Forelimb muscle (tissue), 1 donor: ENCODE measurements around the gene OR2A25. TPM values are rescaled to one million over a fixed set of nuclear protein-coding genes. Genes with fewer than 3 reads are reported as not detected.
"Not testable (repeated sequence)": the region's sequence is repeated elsewhere in the genome, so short reads cannot be mapped to it uniquely, and the experiment has no call there.

Experiments used
- DNase-seq: peaks from one replicate; pipeline ENCODE4 v3.0.0-alpha.2; 2013; ENCODE audit warnings: low read depth
- polyA plus RNA-seq: library from polyadenylated mRNA; unstranded; fragments of 120-200 nt; gene quantifications from one replicate; pipeline ENCODE4 v1.2.1, GENCODE V29; 2013; ENCODE audit not compliant: insufficient read length

The OR2A25 gene, protein sequence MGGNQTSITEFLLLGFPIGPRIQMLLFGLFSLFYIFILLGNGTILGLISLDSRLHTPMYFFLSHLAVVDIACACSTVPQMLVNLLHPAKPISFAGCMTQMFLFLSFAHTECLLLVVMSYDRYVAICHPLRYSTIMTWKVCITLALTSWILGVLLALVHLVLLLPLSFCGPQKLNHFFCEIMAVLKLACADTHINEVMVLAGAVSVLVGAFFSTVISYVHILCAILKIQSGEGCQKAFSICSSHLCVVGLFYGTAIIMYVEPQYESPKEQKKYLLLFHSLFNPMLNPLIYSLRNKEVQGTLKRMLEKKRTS
- not detected for polyA plus RNA-seq

DNA sequence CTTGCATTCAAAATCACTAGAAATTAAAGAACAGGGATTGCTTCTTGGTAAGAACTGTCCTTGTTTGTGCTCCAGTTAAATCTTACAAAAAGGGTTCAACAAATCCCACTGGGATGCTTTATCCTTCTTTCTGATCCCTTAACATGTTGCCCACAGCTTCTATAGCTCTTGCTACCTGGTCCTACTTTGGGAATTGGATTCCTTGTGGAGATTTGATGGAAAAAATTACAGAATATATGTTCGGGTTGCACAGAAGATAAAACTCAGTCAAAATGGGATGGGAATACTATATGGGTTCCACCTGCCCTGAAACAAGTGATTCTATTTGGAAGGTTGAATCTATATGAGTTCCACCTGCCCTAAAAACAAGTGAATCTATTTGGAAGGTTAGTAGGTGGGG is at the start of gene OR2A25:
Gene OR2A25 (plus strand): TSS at position 301 of the 400 bp plus-strand sequence. CDS start 4,409 bp downstream, outside the sequence.
- no peak for DNase-seq

DNA sequence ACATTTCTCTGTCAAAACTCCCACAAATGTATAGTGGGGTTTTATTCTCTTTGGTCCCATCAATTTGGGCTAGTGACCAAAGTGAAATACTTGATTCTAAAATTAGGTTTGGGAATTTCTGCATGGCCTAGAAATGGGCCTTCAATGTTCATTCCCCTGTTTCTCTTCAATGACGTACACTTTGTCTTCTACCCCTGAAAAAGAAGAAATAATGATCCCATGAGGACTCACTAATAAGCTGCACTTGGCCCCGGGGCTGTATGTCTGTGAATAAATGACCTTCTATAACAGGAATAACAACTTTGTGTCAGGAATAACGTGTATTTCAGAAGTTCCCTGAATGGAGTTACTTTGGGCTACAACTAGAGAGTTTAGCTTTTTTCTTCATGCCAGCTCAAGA is 49.3 kb upstream of the OR2A25 start:
- DNase-seq, result no peak

DNA sequence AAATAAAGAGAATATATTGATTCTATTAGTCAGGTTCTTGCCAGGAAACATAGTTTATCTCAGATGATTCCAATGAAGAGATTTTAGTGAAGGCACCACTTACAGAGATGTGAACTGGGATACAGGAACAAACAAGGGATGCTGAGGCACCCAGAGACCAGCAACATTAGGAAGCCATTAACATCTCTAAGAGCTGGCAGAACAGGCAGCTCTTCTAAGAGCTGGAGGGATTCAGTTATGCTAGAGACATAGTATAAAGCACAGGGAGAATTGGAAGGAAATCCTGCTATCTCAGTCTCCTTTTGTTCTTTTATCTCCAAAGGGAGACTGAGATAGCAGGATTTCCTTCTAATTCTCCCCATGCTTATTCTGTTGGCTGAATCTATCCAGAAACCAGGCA is 47.4 kb upstream of the OR2A25 start:
- DNase-seq, result no peak

DNA sequence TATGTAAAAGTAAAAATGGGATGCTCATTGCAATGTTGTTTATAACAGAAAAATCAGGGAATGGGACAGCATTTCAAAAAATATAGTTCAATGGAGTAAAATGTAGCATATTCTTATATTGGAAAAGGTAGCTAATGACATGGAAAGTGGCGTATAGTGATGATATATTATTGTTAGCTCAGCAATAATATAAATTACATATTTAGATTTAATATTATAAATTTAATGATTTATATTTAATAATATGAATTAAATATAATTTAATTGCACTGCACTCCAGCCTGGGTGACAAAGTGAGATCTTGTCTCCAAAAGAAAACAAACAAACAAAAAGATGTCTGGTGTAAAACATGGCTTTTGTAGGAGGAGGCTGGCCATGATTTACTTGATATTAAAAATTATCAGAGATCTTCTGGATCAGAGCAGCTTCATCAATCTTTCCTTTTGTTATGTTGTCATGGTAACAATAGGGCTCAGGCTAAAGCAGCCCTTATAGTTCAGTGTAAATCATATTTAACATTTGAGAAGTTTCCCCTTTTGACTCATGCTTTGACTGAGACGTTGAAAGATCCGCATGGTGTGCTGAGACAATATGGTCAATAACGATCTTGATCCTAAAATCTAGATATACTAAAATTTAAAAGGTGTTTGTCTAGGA is 46.3 kb upstream of the OR2A25 start:
- no peak for DNase-seq

DNA sequence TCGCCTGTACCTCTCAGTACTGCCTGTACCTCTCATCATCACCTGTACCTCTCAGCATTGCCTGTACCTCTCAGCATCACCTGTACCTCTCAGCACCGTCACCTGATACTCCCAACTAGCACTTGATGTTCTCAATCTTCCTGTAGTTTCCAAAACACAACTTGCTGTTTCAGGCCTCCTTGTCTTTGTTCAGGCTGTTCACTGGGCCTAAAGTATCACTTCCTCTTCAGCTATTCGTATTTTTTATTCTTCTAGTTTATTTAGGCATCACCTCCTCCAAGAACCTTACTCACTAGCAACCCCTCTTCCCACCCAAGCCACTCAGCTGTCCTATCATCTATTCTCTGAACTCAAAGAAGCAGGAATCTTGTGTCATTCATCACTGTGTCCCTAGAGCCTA is 45.4 kb upstream of the OR2A25 start:
- no peak for DNase-seq

DNA sequence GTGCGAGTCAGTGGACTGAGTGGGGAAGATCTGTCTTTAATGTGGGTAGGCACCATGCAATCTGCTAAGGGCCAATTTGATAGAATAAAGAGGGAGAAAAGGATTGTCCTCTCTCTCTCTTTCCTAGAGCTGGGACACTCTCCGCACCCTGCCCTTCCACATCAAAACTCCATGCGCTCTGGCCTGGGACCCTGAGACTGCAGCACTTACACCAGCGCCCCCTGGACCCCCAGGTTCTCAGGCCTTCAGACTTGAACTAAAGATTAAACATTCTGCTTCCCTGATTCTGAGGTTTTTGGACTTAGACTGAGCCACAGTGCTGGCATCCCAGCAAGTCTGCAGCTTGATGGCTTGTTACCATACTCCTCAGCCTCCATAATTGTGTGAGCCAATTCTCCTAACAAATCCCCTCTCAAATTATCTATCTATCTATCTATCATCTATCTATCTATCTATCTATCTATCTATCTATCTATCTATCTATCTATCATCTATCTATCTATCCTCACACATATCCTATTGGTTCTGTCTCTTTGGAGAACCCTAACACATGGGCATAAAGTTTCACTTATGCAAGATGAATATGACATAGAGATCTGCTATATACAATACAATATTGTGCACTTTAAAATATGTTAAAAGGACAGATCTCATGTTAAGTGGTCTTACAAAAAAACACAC is 43.3 kb upstream of the OR2A25 start:
- DNase-seq, result no peak

DNA sequence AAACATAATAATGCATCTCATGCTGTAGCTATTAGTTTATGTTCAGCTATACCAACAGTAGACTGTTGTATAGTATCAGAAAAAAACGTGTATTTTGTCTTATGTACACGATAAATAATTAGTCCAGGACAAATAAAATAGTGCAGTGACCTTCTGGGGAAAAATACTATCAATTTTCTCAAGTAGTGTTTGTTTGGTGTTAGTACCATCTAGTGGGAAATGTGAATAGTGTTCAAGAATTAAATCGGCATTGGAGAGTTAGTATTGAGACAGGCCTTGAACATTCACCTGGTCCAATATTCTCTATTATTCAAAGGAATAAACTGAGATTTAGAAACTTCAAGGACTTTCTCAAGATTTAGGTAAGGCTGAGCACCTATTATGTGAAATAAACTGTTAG is 42.5 kb upstream of the OR2A25 start:
- DNase-seq, result no peak

DNA sequence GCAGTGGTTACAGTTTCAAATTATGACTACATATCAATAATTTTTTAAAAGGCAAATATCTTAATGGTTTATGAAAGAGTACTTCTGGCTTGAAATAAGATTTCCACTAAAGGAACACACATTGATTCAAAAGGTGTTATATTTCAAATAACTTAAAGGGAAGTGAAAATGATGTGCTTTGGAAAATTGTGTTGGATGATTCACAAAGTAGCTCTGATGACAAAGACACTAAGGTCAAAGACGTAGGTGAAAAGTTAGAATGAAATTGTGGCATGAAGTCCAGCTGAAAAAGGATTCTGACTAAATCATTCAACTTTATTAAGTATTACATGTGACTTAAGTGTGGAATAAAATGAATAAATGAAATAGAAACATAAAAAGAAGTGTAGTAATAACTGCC is 41.6 kb upstream of the OR2A25 start:
- no peak for DNase-seq

DNA sequence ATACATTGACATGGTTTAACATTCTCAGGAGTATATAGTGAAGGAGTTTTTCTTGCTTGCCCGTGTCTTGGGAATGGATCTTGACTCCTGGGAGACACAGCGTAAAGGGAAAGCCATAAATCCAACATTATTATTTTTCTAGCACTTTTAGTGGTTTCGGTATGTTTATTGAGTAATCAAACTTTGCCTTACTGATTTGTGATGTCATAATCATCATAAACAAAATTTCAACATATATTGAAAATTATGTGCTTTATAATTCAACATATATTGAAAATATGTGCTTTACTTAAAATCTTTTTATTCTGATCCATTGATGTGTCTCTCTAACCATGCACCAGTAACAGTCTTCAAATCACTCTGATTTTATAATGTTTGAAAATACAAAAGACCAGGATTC is 41.1 kb upstream of the OR2A25 start:
- no peak for DNase-seq

DNA sequence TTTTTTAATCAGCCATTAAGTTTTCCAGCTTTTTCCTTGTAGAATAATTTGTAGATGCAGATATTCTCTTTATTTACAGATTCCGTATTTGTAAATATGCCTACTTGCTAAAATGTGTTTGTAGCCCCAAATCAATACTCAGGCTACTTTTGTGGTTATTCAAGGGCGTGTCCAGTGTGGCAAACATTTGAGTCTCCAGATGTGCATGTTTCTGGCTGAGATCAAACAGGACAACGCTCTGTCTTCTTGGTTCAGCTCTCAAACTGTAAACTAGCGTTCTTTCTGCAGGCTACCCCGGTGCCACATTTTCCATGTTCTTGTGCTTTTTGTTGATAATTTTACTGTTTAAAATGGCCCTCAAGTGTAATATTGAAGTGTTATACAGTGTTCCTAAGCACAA is 37.1 kb upstream of the OR2A25 start:
- DNase-seq, result no peak

DNA sequence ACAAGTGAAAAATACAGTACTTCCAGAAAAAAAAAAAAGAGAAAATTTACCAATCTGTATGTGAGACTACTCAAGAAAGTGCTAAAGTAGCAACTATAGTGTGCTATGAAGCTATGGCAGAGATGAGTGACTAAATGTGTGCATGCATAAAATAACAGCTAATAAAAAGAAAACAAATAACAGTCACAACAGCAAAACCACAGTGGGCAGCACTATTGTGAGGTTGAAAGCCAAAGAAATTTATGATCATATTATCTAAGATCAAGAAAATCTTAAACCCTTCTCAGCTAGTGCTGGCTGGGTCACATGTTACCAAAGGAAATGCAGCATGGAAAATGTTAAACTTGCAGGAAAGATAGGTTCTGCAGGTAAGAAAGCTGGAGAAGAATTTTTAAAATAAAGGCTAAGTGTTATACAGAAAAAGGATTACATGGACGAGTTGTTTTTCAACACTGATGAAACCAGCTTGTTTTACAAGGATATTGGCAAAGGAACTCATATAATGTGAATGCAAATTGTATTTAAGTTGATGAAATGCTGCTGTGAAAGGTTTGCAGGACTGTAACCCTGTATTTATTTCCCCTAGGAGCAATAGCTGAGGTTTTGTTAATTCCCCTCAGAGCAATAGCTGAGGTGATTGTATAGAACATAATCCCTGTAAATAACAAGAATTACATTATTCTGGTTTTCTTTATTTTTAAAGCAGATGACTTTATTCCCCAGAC is 36.5 kb upstream of the OR2A25 start:
- DNase-seq, result no peak

DNA sequence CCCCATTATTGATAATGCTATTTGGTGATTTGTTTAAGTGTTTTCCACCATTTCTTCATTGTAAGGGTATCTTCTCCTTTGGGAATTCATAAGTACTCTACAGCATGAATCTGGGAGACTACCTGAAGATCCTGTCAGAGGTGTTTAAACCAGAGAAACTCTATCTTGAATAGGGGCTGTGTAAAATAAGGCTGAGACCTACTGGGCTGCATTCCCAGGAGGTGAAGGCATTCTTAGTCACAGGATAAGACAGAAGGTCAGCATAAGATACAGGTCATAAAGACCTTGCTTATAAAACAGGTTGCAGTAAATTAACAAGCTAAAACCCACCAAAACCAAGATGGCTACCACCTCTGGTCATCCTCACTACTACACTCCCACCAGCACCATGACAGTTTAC is 34.2 kb upstream of the OR2A25 start:
- no peak for DNase-seq

DNA sequence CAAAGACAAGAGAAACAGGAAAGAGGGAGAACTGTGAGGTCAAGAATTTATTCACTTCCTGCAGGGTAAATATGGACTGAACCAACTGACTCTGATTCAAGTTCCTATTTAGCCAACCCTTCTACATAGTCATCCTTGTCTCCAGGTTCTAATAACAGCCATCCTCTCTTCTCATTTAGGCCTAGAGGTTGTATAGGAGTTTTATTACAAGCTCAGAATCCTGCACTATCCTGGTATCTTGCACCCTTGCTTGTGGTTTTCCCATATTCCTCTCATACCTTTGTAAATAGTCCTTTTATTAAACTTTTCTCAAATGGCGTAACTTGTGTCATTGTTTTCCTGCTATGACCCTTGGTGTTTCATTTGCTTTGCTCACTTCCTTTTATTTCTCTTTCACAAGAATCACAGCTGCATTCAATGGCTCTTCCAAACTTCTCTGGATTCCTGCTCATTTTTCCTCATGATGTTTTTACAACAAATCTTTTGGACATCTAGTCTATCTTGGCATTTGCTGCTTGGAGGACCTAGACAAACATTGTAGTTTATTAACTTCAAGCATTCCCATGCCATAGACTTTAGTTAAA is 33.2 kb upstream of the OR2A25 start:
- DNase-seq, result no peak

DNA sequence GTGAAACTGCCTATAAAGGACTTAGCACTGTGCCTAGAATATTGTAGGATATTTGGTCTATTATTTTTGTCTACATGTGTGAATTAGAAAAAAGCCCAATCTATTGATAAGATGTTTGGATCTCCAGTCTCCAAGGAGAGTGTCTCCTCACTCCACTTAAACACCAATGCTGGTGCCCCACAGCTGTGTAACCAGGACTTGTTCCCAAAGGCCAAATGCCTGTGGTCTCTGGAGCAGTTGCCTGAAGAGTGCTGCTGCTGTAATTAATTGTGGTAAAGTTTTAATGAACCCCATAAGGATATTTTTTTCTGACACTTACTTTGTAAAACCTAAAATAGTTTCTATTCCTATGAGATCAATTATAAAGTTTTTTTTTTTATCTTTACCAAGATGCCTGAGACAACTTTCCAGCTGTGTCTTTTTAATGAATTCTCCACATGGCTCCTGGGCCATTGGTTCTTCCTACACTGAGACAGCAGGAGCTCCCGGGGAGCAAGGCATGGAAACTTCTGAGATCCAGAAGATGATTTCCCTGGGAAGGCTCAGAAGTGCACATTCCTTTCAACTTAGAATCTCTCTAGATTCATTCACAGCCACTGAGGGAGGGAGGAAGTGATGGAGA is 32.1 kb upstream of the OR2A25 start:
- DNase-seq, result no peak

DNA sequence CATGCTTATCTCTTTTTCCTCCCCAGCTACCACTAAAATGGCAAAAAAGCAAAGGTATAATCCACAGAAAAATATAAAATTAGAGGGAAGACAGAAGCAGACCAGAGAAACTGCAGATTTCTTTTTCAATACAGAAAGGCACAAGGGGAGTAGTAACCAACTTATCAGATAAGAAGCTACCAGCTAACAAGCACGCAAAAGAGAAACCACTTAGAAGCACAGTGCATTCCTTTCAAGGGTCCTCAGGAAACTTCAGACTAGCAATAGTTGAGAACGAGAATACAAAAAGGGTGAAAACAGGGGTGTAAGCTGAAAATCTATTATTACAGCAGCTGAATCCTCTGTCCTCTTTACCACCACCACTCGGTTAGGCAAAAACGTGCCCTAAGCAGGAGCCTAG is 30.7 kb upstream of the OR2A25 start:
- DNase-seq, result no peak

DNA sequence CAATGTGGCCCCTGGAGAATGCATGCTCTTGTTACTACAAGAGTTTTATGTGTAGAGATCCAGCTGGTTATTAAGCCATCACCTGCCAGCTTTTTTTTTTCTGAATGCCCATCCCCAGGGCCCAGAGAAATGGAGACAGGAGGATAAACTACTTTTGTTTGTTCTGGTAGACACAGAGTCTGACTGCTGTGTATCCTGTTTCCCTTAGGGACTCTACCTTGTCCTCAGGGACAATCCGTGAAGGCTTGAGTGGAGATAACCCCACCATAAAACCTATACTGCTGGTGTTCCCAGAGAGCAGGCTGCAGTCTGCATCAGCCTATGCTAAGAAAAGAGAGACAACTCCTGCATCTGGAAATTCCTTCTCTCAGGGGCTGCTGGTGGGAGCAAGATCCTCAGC is 21.0 kb upstream of the OR2A25 start, which contains the start of gene OR2A5:
Gene OR2A5 (plus strand): TSS at position 301 of the 400 bp plus-strand sequence. CDS start 1,454 bp downstream, outside the sequence.
- DNase-seq, result no peak

DNA sequence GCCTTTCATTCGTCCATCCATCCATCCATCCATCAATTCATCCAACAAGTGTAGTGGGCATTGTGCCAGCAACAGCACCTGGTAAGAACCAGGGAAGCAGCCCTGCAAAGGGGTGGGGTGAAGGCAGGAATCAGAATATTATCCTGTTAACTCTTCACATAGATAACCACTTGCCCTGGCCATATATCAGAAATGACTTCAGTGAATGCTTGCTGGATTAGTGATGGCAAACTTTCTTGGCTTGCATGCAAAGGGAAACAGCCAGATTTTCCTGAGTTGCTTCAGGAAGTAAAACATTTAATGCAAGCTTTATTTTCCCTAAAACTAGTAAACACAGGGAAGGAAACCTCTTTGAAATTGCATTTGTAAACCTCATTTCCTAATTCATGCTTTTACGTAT is 20.1 kb upstream of the OR2A25 start:
- no peak for DNase-seq

DNA sequence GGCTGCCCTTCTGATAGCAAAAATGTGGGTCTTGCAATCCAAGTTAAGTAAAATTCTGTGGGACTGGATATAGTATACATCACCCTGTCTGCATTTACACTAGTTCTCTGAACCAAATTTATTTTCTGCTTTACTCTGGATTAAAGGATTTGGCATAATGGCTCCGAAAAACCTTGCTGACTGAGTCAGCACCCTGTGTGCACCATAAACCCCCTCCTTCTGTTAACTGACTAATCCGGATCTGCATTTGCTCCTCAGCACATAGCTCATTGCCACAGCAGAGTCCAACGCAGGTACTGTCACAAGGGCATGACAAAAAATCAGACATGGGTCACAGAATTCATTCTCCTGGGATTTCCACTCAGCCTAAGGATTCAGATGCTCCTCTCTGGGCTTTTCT is 19.5 kb upstream of the OR2A25 start:
- no peak for DNase-seq

DNA sequence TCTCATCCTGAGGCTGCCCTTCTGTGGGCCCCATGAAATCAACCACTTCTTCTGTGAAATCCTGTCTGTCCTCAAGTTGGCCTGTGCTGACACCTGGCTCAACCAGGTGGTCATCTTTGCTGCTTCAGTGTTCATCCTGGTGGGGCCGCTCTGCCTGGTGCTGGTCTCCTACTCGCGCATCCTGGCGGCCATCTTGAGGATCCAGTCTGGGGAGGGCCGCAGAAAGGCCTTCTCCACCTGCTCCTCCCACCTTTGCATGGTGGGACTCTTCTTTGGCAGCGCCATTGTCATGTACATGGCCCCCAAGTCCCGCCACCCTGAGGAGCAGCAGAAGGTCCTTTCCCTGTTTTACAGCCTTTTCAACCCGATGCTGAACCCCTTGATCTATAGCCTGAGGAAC is 18.7 kb upstream of the OR2A25 start:
- DNase-seq, result not testable (repeated sequence)

DNA sequence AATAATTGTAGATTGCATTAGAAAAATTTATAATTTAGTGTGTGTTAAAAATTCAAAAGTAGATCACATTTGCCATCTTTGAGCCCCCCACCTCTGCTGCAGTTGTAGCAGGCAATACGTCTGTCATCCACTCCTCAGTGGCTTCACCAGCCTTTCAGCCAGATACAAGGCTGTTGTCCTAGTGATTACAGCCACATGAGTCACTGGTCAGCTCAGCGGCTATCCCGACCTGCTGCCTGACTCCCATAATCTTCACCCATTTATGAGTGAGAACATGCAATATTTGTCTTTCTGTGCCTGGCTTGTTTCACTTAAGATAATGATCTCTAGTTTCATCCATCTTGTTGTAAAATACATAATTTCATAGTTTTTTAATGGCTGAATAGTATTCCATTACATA is 11.7 kb upstream of the OR2A25 start:
- no peak for DNase-seq

DNA sequence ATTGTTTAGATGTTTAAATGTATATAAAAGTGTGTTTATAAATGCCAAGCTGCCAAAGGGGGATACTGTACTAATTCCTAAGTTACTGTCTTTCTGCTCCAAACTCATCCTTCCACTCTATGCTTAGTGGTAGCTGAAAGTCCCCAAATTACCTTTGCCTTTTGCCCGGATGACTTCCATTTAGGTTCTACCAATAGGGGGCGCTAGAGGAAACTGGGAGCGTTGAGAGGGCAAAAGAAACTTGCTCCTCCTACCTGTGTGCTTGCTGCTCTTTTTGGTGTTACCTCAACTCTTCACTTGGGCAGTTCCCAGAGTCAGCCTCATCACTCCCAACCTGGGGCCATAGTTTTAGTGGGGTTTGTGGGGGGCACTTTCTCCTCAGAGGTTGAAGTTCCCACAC is 5.9 kb upstream of the OR2A25 start:
- DNase-seq, result no peak
